ENCODE results near the gene TEX264. TPM values are rescaled to one million over a fixed set of nuclear protein-coding genes. Genes with fewer than 3 reads are reported as not detected.
A peak's percentile ranks its signal among the peaks of the same experiment; 100 is the strongest.

Gene TEX264
- total RNA-seq, 1 donor from 2014 or later = 38.6 TPM

GRCh38 chr3:51673181-51673801 lies 2.2 kb downstream of the TEX264 start:
- H3K4me3 Mint-ChIP-seq = peak overlapping the region; percentile 52
- H3K27ac Mint-ChIP-seq = no peak overlapping the region
- no peaks in the 10 kb centered on the region for H3K27me3 Mint-ChIP-seq (ENCODE audit: low read depth)

GRCh38 chr3:51673802-51674654 lies 3.0 kb downstream of the TEX264 start:
- Mint-ChIP-seq H3K36me3 (peaks cover 3% of the 10 kb centered on the region), H3K27ac (no peak overlapping the region), H3K4me3 (no peak overlapping the region), H3K4me1 (peaks cover 21% of the 10 kb centered on the region), H3K27me3 (ENCODE audit: low read depth) (no peaks in the 10 kb centered on the region), H3K9me3 (no peaks in the 10 kb centered on the region)
- TF ChIP-seq CTCF (IDR thresholded peaks at IDR 0.05; ENCODE audit: unreplicated experiment) = no peak
- no peak for DNase-seq (ENCODE audit: low spot score in 2 of 2, unreplicated experiment in 2 of 2)

More at GRCh38 chr3:51673181-51673801, 2.2 kb downstream of the TEX264 start:
- Mint-ChIP-seq H3K9me3 (no peaks in the 10 kb centered on the region), H3K36me3 (peaks cover 3% of the 10 kb centered on the region), H3K4me1 (peaks cover 25% of the 10 kb centered on the region)
- DNase-seq (ENCODE audit: low spot score in 2 of 2, unreplicated experiment in 2 of 2) = no peak
- no peak for TF ChIP-seq CTCF (IDR thresholded peaks at IDR 0.05; ENCODE audit: unreplicated experiment)

- DNase-seq (ENCODE audit: low spot score in 2 of 2, unreplicated experiment in 2 of 2) = no peak
- Mint-ChIP-seq H3K36me3 (peaks cover 3% of the 10 kb centered on the region), H3K27me3 (ENCODE audit: low read depth) (no peaks in the 10 kb centered on the region), H3K4me1 (peaks cover 16% of the 10 kb centered on the region), H3K4me3 (no peak overlapping the region), H3K27ac (no peak overlapping the region), H3K9me3 (no peaks in the 10 kb centered on the region)
- TF ChIP-seq CTCF (IDR thresholded peaks at IDR 0.05; ENCODE audit: unreplicated experiment) = no peak
Measured at GRCh38 chr3:51675201-51675611, 4.2 kb downstream of the TEX264 start.

GRCh38 chr3:51676102-51676640 lies 5.1 kb downstream of the TEX264 start:
- DNase-seq (ENCODE audit: low spot score in 2 of 2, unreplicated experiment in 2 of 2) = no peak
- peaks cover 3% of the 10 kb centered on the region for H3K36me3 Mint-ChIP-seq
- TF ChIP-seq CTCF (IDR thresholded peaks at IDR 0.05; ENCODE audit: unreplicated experiment) = no peak
- H3K27ac Mint-ChIP-seq = no peak overlapping the region
- H3K4me3 Mint-ChIP-seq = no peak overlapping the region
- no peaks in the 10 kb centered on the region for H3K27me3 Mint-ChIP-seq (ENCODE audit: low read depth)
- H3K4me1 Mint-ChIP-seq = peaks cover 17% of the 10 kb centered on the region
- no peaks in the 10 kb centered on the region for H3K9me3 Mint-ChIP-seq

- Mint-ChIP-seq H3K27ac (no peak overlapping the region), H3K27me3 (ENCODE audit: low read depth) (no peaks in the 10 kb centered on the region), H3K36me3 (peaks cover 5% of the 10 kb centered on the region), H3K9me3 (no peaks in the 10 kb centered on the region), H3K4me3 (no peak overlapping the region), H3K4me1 (peaks cover 14% of the 10 kb centered on the region)
- no peak for DNase-seq (ENCODE audit: low spot score in 2 of 2, unreplicated experiment in 2 of 2)
- TF ChIP-seq CTCF (IDR thresholded peaks at IDR 0.05; ENCODE audit: unreplicated experiment) = no peak
Measured at GRCh38 chr3:51677358-51677757, 6.3 kb downstream of the TEX264 start.
